ENCODE data around the gene TRPV6.

- TF ChIP-seq CTCF (IDR thresholded peaks at IDR 0.05), result no peak
- no peak for TF ChIP-seq POLR2A (IDR thresholded peaks at IDR 0.05)
Observed at GRCh38 chr7:142930126-142930730, 44.7 kb upstream of the TRPV6 start.
